ENCODE data around the gene NRG3. TPM values are rescaled to one million over a fixed set of nuclear protein-coding genes. Genes with fewer than 3 reads are reported as not detected.
"Not testable (repeated sequence)": the region's sequence is repeated elsewhere in the genome, so short reads cannot be mapped to it uniquely, and the experiment has no call there.

The NRG3 gene
- total and polyA plus RNA-seq, 8 donors = 0.14 to 0.59 (median 0.25) TPM; not detected in 2

DNA sequence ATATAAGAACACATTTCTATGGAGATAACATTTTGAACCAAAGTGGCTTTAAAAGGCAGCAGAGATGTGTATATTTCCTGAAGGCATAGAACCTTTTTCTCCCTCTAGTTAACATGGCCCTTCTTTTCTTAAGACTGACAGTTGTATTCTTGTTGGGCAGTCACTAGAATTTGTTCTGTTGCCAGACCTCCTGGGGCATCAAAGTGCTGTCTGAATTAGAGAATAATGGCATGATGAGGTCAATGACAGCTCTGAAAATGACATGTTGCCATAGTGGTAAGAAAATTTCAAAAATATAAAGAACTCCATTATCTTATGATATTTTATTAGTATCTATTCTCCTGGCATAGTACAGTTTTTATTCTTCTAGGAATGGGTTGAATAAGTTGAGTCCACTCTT lies 446.7 kb downstream of the NRG3 start:
- DNase-seq (no peak), ATAC-seq (no peak), FAIRE-seq (no peak)
- no peaks in the 10 kb centered on the region for H3K9me3 ChIP-seq
- H3K27ac ChIP-seq = no peak overlapping the region
- H3K4me1 ChIP-seq = no peaks in the 10 kb centered on the region
- no peaks in the 10 kb centered on the region for H3K27me3 ChIP-seq
- TF ChIP-seq, protein P1, sequence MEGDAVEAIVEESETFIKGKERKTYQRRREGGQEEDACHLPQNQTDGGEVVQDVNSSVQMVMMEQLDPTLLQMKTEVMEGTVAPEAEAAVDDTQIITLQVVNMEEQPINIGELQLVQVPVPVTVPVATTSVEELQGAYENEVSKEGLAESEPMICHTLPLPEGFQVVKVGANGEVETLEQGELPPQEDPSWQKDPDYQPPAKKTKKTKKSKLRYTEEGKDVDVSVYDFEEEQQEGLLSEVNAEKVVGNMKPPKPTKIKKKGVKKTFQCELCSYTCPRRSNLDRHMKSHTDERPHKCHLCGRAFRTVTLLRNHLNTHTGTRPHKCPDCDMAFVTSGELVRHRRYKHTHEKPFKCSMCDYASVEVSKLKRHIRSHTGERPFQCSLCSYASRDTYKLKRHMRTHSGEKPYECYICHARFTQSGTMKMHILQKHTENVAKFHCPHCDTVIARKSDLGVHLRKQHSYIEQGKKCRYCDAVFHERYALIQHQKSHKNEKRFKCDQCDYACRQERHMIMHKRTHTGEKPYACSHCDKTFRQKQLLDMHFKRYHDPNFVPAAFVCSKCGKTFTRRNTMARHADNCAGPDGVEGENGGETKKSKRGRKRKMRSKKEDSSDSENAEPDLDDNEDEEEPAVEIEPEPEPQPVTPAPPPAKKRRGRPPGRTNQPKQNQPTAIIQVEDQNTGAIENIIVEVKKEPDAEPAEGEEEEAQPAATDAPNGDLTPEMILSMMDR (IDR thresholded peaks at IDR 0.05) = no peak
- H3K4me3 ChIP-seq = no peak overlapping the region
- no peaks in the 10 kb centered on the region for H3K36me3 ChIP-seq
- intact Hi-C loops (cut with DNase I) = no loop called here

DNA sequence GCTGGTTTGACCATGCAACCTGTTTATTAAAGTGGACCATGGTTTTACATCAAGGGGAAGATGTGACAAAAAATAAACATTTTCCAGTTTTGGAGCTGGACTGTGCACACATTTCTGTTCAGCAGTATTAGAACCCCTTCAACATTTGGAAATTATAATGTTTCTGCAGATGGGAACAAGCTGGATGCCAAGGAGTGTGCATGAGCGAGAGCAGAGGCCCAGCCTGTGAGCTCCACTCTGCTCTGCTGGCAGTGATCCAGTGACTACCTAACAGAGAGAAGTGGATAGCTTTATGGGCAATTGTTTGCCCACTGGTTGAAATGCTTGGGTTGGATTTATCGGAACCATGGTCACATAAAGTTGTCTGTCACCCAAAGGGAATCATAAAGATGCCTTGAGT lies 456.7 kb downstream of the NRG3 start:
- intact Hi-C loops (cut with DNase I) = no loop called here
- H3K27me3 ChIP-seq = no peaks in the 10 kb centered on the region
- H3K27ac ChIP-seq = no peak overlapping the region
- WGBS, 2 donors = 80 to 88% methylated on average over 2 of the region's 2 CpGs
- H3K4me3 ChIP-seq = no peak overlapping the region
- no peaks in the 10 kb centered on the region for H3K36me3 ChIP-seq
- FAIRE-seq = no peak
- no peaks in the 10 kb centered on the region for H3K4me1 ChIP-seq
- no peak for ATAC-seq
- TF ChIP-seq, protein P1 (IDR thresholded peaks at IDR 0.05) = no peak
- DNase-seq = no peak
- H3K9me3 ChIP-seq = no peaks in the 10 kb centered on the region

DNA sequence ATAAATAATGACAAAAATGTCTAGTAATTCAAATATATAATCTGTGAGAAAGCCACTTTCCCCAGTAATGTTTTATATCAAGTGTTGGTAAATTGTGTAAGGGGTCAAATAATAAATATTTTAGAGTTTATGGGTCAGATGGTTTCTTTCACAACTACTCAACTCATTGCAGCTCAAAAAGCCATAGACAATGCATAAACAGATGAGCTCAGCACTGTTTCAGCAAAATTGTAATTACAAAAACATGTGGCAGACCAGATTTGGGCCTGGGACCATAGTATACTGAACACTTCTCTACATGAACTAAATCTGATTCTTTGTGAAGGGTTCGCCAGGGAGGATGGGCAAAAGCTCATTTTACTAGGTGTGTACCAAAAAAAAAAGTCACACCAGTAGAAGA lies 460.8 kb downstream of the NRG3 start:
- Histone ChIP-seq H3K4me1 (no peaks in the 10 kb centered on the region), H3K36me3 (no peaks in the 10 kb centered on the region), H3K9me3 (no peaks in the 10 kb centered on the region), H3K27ac (no peak overlapping the region), H3K4me3 (no peak overlapping the region), H3K27me3 (no peaks in the 10 kb centered on the region)
- WGBS, 2 donors = 61 to 73% methylated on average over 1 of the region's 1 CpG
- FAIRE-seq (no peak), DNase-seq (no peak), ATAC-seq (no peak)
- TF ChIP-seq, protein P1 (IDR thresholded peaks at IDR 0.05) = no peak
- intact Hi-C loops (cut with DNase I) = no loop called here

DNA sequence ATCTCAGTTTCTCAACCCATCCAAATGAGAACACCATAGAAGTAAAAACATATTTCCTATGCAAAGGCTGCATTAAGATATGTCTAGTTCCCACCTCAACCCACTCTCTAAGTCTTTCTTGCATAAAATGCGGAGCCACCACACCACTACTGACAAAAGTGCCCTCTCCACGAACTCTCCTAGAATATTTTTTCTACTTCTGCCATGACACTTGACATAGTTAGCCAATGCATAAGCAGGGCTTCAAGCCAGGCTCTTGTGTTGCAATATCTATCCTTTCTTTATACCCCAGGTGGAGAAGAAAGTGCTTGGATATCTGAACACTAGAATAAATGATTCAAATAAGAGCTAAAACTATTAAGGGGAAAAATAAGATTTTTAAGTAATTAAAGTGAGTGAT lies 465.2 kb downstream of the NRG3 start:
- intact Hi-C loops (cut with DNase I) = no loop called here
- H3K9me3 ChIP-seq = no peaks in the 10 kb centered on the region
- TF ChIP-seq, protein P1 (IDR thresholded peaks at IDR 0.05) = no peak
- no peaks in the 10 kb centered on the region for H3K4me1 ChIP-seq
- no peaks in the 10 kb centered on the region for H3K27me3 ChIP-seq
- no peak overlapping the region for H3K27ac ChIP-seq
- WGBS, 2 donors = 55 to 63% methylated on average over 2 of the region's 2 CpGs
- no peaks in the 10 kb centered on the region for H3K36me3 ChIP-seq
- ATAC-seq = no peak
- no peak for DNase-seq
- FAIRE-seq = no peak
- no peak overlapping the region for H3K4me3 ChIP-seq

DNA sequence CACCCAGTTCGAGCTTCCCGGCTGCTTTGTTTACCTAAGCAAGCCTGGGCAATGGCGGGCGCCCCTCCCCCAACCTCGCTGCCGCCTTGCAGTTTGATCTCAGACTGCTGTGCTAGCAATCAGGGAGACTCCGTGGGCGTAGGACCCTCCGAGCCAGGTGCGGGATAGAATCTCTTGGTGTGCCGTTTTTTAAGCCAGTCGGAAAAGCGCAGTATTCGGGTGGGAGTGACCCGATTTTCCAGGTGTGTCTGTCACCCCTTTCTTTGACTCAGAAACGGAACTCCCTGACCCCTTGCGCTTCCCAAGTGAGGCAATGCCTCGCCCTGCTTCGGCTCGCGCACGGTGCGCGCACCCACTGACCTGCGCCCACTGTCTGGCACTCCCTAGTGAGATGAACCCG lies 474.6 kb downstream of the NRG3 start:
- DNase-seq; intact Hi-C loops (cut with DNase I): not testable (repeated sequence)
- whole genome bisulfite sequencing, 2 donors = 80 to 87% methylated on average over 11 to 24 of the region's 26 CpGs

DNA sequence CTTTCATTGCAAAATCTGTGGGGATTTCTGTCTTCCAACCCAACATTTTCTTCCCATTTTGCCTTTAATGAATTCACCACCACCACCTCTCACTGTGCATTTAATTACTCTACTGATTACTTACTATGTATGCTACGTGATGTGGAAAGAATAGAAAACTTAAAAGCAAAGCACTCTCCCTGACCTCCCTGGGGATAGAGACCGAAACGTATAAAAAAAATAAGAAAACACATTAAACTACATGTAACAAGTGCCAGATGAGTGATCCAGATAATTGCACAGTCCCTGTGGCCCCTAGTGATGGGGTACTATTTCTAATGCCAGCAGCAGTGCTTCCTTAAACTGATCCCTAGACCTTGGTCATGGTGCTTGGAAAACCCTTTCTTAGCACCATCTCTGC lies 478.4 kb downstream of the NRG3 start:
- DNase-seq (no peak), ATAC-seq (no peak), FAIRE-seq (no peak)
- Histone ChIP-seq H3K36me3 (no peaks in the 10 kb centered on the region), H3K4me1 (no peaks in the 10 kb centered on the region), H3K27me3 (no peaks in the 10 kb centered on the region), H3K27ac (no peak overlapping the region), H3K9me3 (no peaks in the 10 kb centered on the region), H3K4me3 (no peak overlapping the region)
- intact Hi-C loops (cut with DNase I) = no loop called here
- TF ChIP-seq, protein P1 (IDR thresholded peaks at IDR 0.05) = no peak
- WGBS, 2 donors = 82 to 92% methylated on average over 3 of the region's 3 CpGs

More for the DNA sequence above, 474.6 kb downstream of the NRG3 start:
- not testable (repeated sequence) for H3K4me3 ChIP-seq, H3K27ac ChIP-seq, H3K9me3 ChIP-seq, H3K4me1 ChIP-seq, ATAC-seq, FAIRE-seq, H3K27me3 ChIP-seq, H3K36me3 ChIP-seq
